HuH-7.5 (cell line): ENCODE results near the gene ADAMTS3.
"Not testable (repeated sequence)": the region's sequence is repeated elsewhere in the genome, so short reads cannot be mapped to it uniquely, and the experiment has no call there.

Experiments used
- DNase-seq: peaks from one replicate; pipeline ENCODE4 v3.0.0; 2011; ENCODE audit warnings: low spot score

ADAMTS3 gene

DNA sequence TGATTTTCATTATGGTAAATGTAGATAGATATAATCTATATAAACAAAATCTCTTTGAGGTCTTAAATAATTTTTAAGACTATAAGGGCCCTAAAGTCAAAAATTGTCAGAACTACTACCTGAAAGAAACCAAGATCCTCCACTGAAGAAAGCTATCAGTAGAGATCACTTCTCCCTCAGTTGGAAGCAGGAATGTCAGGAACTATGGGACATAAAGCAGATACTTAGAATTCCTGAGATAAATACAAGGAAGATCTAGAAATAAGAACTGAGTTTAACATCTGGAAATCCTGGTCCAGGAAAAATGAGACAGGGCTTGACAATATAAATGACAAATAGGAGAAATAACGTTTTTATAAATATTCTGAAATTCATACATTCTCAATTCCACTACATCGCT, 97.2 kb downstream of the ADAMTS3 start:
- DNase-seq: no peak

GRCh38 chr4:72468904-72469502, 100.0 kb downstream of the ADAMTS3 start:
- DNase-seq: no peak

DNA sequence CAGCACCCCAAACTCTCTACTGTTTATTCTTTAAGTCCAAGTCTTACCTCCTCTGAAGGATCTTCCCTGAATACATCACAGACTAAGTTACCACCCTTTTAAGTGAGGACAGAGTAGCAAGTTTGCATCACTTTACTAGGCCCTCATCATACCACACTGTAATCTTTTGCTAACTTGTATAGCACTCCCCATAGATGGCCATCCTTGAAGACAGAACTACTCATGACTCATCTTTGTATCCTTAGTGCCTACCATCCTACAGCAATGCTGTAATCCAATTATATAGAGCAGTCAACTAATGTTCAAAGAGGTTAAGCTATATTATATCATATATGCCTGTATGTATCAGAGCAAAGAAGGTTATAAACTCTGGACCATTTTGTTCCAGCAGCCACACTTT, 101.4 kb downstream of the ADAMTS3 start:
- DNase-seq: no peak

GRCh38 chr4:72463724-72464123, 105.3 kb downstream of the ADAMTS3 start:
- DNase-seq: no peak

DNA sequence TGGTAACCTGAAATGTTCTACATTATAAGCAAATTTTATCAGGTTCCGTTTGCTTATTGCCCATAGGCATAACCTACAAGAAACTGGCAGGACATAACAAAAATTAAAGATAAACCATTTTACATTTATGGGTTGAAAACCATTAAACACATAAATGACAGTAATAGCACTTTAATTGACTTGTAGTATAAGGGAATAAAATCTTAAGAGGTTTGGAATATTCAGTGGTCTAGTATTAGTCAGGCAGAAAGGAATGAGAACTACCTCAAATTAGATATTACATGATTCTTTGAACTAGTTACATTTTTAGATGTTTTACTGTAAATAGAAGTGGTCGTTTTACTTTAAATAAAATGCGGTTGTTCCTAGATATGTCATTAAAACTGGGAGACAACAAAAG, 111.9 kb downstream of the ADAMTS3 start:
- no peak for DNase-seq

DNA sequence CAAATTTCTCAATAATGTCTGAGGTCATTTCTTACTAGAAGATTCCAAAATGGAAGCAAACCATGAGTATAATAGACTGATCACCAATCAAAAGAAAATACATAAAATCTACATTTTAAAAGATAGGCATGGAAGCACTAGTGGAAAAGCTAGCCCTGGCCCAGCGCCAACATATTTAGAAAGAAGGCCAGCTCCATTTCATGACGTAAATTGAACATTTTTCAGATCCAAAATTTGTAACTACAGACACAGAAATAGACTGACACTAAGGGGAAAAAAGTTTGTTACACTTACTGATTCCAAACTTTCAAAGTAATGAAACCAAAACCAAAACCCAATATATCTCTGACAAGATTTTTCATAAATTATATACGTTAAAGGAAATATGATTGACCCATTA, 117.7 kb downstream of the ADAMTS3 start:
- DNase-seq: no peak

DNA sequence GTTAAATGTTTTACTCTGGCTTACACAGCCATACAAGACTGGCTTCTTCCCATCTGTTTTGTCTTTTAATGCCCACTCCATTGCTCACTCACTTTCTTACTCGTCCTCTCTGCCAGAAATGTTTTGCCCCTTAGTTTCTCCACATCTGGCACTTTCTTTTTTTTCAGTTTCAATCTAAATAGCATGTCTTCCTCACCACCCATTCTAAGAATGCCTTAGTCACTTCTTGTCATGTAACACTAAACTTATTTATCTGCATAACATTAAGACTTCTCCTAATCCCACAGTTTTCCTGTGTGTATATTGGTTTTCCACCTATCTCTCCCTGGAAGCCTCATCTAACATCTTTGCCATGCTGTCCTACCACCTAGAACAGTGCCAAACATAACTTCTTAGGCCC, 119.3 kb downstream of the ADAMTS3 start:
- no peak for DNase-seq

DNA sequence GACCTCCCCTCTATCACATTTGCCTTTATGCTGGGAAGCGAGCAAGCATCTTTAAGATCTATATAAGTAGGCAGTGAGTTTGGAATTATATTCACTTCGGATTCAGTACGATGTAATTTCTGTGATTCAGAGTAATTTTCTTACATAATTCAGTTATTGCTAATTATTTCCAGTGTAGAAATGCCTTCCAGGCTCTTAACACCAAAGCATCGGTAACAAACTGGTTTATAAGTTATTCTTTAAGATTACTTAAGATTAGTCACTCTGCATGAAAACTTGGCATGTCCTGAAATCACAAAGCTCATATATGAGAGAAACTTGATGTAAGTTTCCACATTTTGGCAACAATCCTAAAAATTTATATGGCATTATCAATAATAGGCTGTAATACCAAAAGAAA, 120.8 kb downstream of the ADAMTS3 start:
- DNase-seq: no peak

- no peak for DNase-seq
These were observed 122.5 kb downstream of the ADAMTS3 start for GRCh38 chr4:72446353-72447055.

- no peak for DNase-seq
These were observed 124.9 kb downstream of the ADAMTS3 start for GRCh38 chr4:72444092-72444491.

DNA sequence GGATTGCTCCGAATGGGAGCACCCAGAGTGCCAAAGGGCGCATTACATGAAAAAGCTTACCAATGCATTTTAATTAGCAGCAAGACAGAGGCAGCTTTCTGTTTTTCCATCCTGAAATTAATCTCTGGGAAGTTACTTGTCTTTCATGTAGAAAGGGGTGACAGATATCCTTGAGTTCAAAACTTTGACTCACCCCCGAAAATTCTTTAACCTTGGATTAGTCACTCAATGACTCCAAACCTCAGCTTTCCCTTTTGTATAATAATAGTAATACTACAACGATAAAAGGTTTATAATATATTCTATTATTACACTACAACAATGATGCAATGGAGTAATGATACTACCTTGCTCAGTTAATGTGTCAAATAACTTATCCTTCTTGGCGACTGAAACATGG, 126.3 kb downstream of the ADAMTS3 start:
- no peak for DNase-seq

GRCh38 chr4:72442147-72442546, 126.9 kb downstream of the ADAMTS3 start:
- DNase-seq: no peak

GRCh38 chr4:72440386-72440785, 128.6 kb downstream of the ADAMTS3 start:
- DNase-seq: no peak

DNA sequence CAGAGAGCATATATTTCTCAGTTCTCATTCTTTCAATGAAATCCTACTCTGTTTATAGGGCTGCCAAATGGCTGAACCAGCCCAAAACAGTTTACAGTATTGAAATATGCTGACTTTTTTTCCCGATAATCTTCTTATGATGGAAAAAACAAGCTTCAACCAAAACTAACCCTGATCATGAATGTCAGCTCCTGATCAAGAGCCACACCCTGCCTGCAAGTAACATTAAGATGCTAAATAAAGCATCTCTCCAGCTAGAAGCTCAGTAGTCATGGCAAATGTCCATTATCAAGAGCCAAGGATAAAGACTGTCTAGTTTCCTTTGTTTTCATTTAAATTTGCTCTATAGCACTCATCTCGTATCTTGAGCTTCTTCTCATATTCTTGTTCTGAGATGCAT, 136.0 kb downstream of the ADAMTS3 start:
- no peak for DNase-seq

DNA sequence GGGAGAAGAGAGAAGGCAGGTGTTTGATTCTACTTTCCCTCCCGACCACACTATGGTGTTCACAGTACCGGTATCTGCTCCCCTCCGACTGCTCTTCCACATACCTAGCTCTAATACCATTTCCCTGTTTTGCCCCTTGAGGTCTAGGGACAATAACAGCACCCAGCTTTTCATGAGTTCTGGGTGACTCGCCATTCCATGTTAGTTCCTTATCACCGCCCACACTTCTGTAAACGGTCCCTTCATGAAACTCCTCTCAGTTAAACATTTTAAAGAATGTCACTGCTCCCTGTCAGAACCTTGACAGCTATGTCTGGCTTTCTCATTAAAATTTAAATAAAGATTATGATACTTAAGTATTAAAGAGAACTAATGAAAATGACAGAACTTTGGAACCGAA, 136.7 kb downstream of the ADAMTS3 start:
- DNase-seq: no peak

- DNase-seq: no peak
These were observed 138.0 kb downstream of the ADAMTS3 start for GRCh38 chr4:72430988-72431387.

- DNase-seq: no peak
These were observed 139.0 kb downstream of the ADAMTS3 start for GRCh38 chr4:72430050-72430449.

GRCh38 chr4:72429397-72429889, 139.6 kb downstream of the ADAMTS3 start:
- no peak for DNase-seq

DNA sequence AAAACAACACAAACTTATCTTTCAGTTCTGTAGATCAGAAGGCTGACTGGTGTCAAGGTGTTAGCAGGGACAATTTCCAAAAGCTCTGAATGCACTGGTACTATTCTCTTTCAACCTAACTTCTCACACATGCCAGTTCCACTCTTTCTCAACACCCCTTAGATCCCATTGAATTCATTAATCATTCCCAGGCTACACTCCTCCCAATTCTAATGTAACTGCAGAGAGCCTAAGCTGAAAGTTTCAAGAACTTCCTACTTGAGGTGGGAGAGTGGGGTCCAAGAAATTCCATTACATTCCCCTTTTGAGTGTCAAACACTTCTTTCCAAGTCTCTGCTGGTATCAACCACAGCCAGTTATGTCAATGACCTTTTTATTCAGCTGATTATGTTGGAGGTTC, 142.0 kb downstream of the ADAMTS3 start:
- DNase-seq: no peak

DNA sequence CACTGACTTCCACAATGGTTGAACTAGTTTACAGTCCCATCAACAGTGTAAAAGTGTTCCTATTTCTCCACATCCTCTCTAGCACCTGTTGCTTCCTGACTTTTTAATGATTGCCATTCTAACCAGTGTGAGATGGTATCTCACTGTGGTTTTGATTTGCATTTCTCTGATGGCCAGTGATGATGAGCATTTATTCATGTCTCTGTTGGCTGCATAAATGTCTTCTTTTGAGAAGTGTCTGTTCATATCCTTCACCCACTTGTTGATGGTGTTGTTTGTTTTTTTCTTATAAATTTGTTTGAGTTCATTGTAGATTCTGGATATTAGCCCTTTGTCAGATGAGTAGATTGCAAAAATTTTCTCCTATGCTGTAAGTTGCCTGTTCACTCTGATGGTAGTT, 143.1 kb downstream of the ADAMTS3 start:
- DNase-seq: not testable (repeated sequence)

DNA sequence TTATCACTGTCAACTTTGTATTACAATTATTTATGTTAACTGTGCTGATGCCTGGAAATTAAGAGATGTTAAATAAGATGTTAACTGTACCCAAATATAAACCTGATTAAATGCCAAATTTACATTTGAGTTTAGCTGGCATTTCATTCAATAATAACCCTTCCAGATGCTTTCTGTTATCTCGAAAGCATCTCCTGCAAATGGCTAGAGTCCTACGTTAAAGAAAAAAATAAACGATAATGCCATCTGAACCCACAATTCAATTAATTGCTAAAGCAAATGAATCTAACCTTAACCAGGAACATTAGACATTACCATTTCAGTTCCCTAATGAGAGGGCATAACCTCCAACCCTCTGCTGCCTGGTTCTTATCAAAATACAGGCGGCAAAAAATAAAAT, 145.0 kb downstream of the ADAMTS3 start:
- DNase-seq: no peak

DNA sequence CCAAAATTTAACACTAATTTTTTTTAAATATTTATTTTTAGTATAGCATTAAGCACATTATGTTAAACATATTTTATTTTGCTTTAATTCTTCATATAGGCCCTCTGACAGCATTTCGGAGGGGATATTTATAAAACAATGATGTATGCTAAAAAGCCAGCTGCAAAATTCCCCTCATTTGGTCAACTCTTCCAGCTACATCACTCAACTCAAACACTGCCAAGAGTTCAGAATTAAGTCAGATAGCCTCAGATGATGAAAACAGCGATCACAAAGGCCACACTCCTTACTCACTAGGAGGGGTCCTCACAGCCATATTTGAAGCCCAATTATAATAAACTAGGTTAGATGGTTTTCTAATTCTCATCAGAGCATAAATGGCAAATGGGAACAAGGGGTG, 146.6 kb downstream of the ADAMTS3 start:
- DNase-seq: no peak

DNA sequence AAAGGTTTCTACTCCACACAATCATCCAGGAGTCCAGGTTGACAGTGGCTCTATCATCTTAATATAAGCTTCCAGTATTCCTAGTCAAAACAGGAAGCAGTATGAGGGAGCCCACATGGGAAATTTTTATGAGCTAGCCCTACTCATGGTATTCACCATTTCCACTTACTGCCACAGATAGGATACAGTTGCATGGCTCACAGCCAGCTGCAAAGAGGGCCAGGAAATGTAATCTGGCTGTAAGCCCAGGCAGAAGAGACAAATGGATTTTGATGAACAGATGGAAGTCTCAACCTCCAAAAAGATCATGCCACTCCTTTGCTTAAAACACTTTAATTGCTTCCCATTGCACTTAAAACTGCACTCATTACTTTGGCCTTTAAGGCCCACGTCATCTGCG, 150.6 kb downstream of the ADAMTS3 start:
- DNase-seq: no peak

- DNase-seq: no peak
These were observed 158.9 kb downstream of the ADAMTS3 start for GRCh38 chr4:72410158-72410557.
